Ishikawa (cell line): ENCODE measurements around the gene RTTN.

Source experiments
- CEBPB ChIP-seq: IDR thresholded peaks from 2 replicates; pipeline ENCODE4 v1.6.1; 2012
- CREB1 ChIP-seq: IDR thresholded peaks from 2 replicates; pipeline ENCODE4 v1.6.1; 2012; ENCODE audit warnings: low read depth
- EGR1 ChIP-seq: IDR thresholded peaks from 2 replicates; pipeline ENCODE4 v1.6.1; 2012
- EP300 ChIP-seq: IDR thresholded peaks from 2 replicates; pipeline ENCODE4 v1.6.1; 2012; ENCODE audit warnings: borderline replicate concordance
- FOXM1 ChIP-seq: IDR thresholded peaks from 2 replicates; pipeline ENCODE4 v1.6.1; 2012; ENCODE audit warnings: low read depth, borderline replicate concordance
- MAX ChIP-seq: IDR thresholded peaks from 2 replicates; pipeline ENCODE4 v1.6.1; 2012
- NFIC ChIP-seq: IDR thresholded peaks from 2 replicates; pipeline ENCODE4 v1.6.1; 2012
- RAD21 ChIP-seq: IDR thresholded peaks from 2 replicates; pipeline ENCODE4 v1.6.1; 2012; ENCODE audit warnings: low read depth
- REST ChIP-seq: IDR thresholded peaks from 2 replicates; pipeline ENCODE4 v1.6.1; 2012; ENCODE audit warnings: low read depth, mild to moderate bottlenecking
- TAF1 ChIP-seq: IDR thresholded peaks from 2 replicates; pipeline ENCODE4 v1.6.1; 2012; ENCODE audit warnings: low read depth, mild to moderate bottlenecking
- TCF12 ChIP-seq: IDR thresholded peaks from 2 replicates; pipeline ENCODE4 v1.6.1; 2012; ENCODE audit warnings: low read depth
- TEAD4 ChIP-seq: IDR thresholded peaks from 2 replicates; pipeline ENCODE4 v1.6.1; 2012
- USF1 ChIP-seq: IDR thresholded peaks from 2 replicates; pipeline ENCODE4 v1.6.1; 2012
- YY1 ChIP-seq: IDR thresholded peaks from 2 replicates; pipeline ENCODE4 v1.6.1; 2012; ENCODE audit warnings: low read depth
- ZBTB7A ChIP-seq: IDR thresholded peaks from 2 replicates; pipeline ENCODE4 v1.6.1; 2012; ENCODE audit warnings: low read depth

Gene RTTN

GRCh38 chr18:70227438-70227837, 22.0 kb upstream of the RTTN start:
- TF ChIP-seq USF1 (peak; percentile 57; the same call in 1 of the 2 replicates), CREB1 (no peak)

GRCh38 chr18:70221915-70222278, 16.4 kb upstream of the RTTN start:
- no peak for TF ChIP-seq TCF12
- TF ChIP-seq ZBTB7A = no peak
- no peak for TF ChIP-seq RAD21

GRCh38 chr18:70221156-70221914, 15.8 kb upstream of the RTTN start:
- TF ChIP-seq TAF1 (no peak), NFIC (peak; percentile 47; the same call in 1 of the 2 replicates)

- TF ChIP-seq YY1 (no peak), NFIC (no peak), ZBTB7A (no peak), TCF12 (no peak), REST (no peak), RAD21 (no peak), EGR1 (no peak), USF1 (no peak), FOXM1 (no peak), CEBPB (no peak), TAF1 (no peak), CREB1 (no peak), EP300 (no peak)
Measured at GRCh38 chr18:70220628-70221027, 15.1 kb upstream of the RTTN start.

GRCh38 chr18:70219688-70220087, 14.2 kb upstream of the RTTN start:
- TF ChIP-seq CEBPB = no peak
- no peak for TF ChIP-seq EP300
- TF ChIP-seq TCF12 = no peak
- no peak for TF ChIP-seq USF1
- TF ChIP-seq NFIC = no peak
- no peak for TF ChIP-seq CREB1
- no peak for TF ChIP-seq FOXM1
- no peak for TF ChIP-seq TEAD4
- no peak for TF ChIP-seq EGR1
- no peak for TF ChIP-seq ZBTB7A
- no peak for TF ChIP-seq RAD21
- TF ChIP-seq REST = no peak
- TF ChIP-seq MAX = no peak
- TF ChIP-seq TAF1 = no peak
- TF ChIP-seq YY1 = no peak

GRCh38 chr18:70216788-70217187, 11.3 kb upstream of the RTTN start:
- TF ChIP-seq EGR1 = no peak
- no peak for TF ChIP-seq USF1
- TF ChIP-seq NFIC = no peak
- TF ChIP-seq MAX = no peak
- no peak for TF ChIP-seq ZBTB7A
- TF ChIP-seq TAF1 = no peak
- TF ChIP-seq EP300 = no peak
- no peak for TF ChIP-seq CREB1
- no peak for TF ChIP-seq TEAD4
- no peak for TF ChIP-seq FOXM1
- TF ChIP-seq REST = no peak
- TF ChIP-seq CEBPB = no peak
- no peak for TF ChIP-seq TCF12
- TF ChIP-seq RAD21 = no peak
- TF ChIP-seq YY1 = no peak
